Measurements from ENCODE around the gene WDR5.

The WDR5 gene

GRCh38 chr9:134181648-134182034 is 45.8 kb downstream of the WDR5 start:
- FAIRE-seq: no peak
- no peak for DNase-seq (ENCODE audit: extremely low spot score, insufficient read length, low read depth)

GRCh38 chr9:134182554-134183085 is 46.7 kb downstream of the WDR5 start:
- FAIRE-seq (no peak), DNase-seq (ENCODE audit: extremely low spot score, insufficient read length, low read depth) (no peak)

GRCh38 chr9:134185536-134186011 is 49.7 kb downstream of the WDR5 start:
- FAIRE-seq (no peak), DNase-seq (ENCODE audit: extremely low spot score, insufficient read length, low read depth) (no peak)

- no peak for FAIRE-seq
- no peak for DNase-seq (ENCODE audit: extremely low spot score, insufficient read length, low read depth)
Observed at GRCh38 chr9:134186471-134187109, 50.7 kb downstream of the WDR5 start.

- no peak for FAIRE-seq
- DNase-seq (ENCODE audit: extremely low spot score, insufficient read length, low read depth): no peak
Observed at GRCh38 chr9:134187110-134187531, 51.2 kb downstream of the WDR5 start.

GRCh38 chr9:134187891-134188385 is 52.1 kb downstream of the WDR5 start:
- DNase-seq (ENCODE audit: extremely low spot score, insufficient read length, low read depth): no peak
- FAIRE-seq: no peak

- no peak for FAIRE-seq
- no peak for DNase-seq (ENCODE audit: extremely low spot score, insufficient read length, low read depth)
Observed at GRCh38 chr9:134188386-134189144, 52.7 kb downstream of the WDR5 start.

GRCh38 chr9:134189145-134189469 is 53.2 kb downstream of the WDR5 start:
- FAIRE-seq (no peak), DNase-seq (ENCODE audit: extremely low spot score, insufficient read length, low read depth) (no peak)

GRCh38 chr9:134189470-134190231 is 53.8 kb downstream of the WDR5 start:
- no peak for DNase-seq (ENCODE audit: extremely low spot score, insufficient read length, low read depth)
- FAIRE-seq: no peak

GRCh38 chr9:134190232-134191121 is 54.6 kb downstream of the WDR5 start:
- DNase-seq (ENCODE audit: extremely low spot score, insufficient read length, low read depth): no peak
- FAIRE-seq: no peak

- FAIRE-seq: no peak
- DNase-seq (ENCODE audit: extremely low spot score, insufficient read length, low read depth): no peak
Observed at GRCh38 chr9:134191455-134192209, 55.8 kb downstream of the WDR5 start.

GRCh38 chr9:134192311-134192950 is 56.5 kb downstream of the WDR5 start:
- DNase-seq (ENCODE audit: extremely low spot score, insufficient read length, low read depth): no peak
- no peak for FAIRE-seq

GRCh38 chr9:134192951-134193731 is 57.3 kb downstream of the WDR5 start:
- no peak for FAIRE-seq
- DNase-seq (ENCODE audit: extremely low spot score, insufficient read length, low read depth): no peak

GRCh38 chr9:134193912-134194535 is 58.1 kb downstream of the WDR5 start:
- FAIRE-seq: no peak

GRCh38 chr9:134195558-134195957 is 59.7 kb downstream of the WDR5 start:
- no peak for DNase-seq (ENCODE audit: extremely low spot score, insufficient read length, low read depth)
- FAIRE-seq: no peak

More at GRCh38 chr9:134193912-134194535, 58.1 kb downstream of the WDR5 start:
- DNase-seq (ENCODE audit: extremely low spot score, insufficient read length, low read depth): no peak

- no peak for DNase-seq (ENCODE audit: extremely low spot score, insufficient read length, low read depth)
- no peak for FAIRE-seq
Observed at GRCh38 chr9:134196911-134197310, 61.0 kb downstream of the WDR5 start.

- DNase-seq (ENCODE audit: extremely low spot score, insufficient read length, low read depth) (no peak), FAIRE-seq (no peak)
Observed at GRCh38 chr9:134198791-134199190, 62.9 kb downstream of the WDR5 start.
